H9 (cell line): Measurements from ENCODE around the gene HEPHL1. TPM values are rescaled to one million over a fixed set of nuclear protein-coding genes. Genes with fewer than 3 reads are reported as not detected.

Experiments
- DNase-seq: peaks from one replicate; pipeline ENCODE4 v3.0.0-alpha.2; 2017
- H2AFZ ChIP-seq: one replicate; pipeline ENCODE4 v1.6.1; 2013; ENCODE audit warnings: mild to moderate bottlenecking, low read length, control low read depth, moderate library complexity
- H2AK5ac ChIP-seq: 2 replicates; pipeline ENCODE4 v1.6.1; 2013; ENCODE audit warnings: low read length, control low read depth, mixed read lengths; ENCODE audit not compliant: insufficient read length
- H2BK120ac ChIP-seq: one replicate; pipeline ENCODE4 v1.6.1; 2013; ENCODE audit warnings: low read depth, mild to moderate bottlenecking, low read length, control low read depth, inconsistent platforms; ENCODE audit not compliant: poor library complexity, severe bottlenecking
- H2BK12ac ChIP-seq: 2 replicates; pipeline ENCODE4 v1.6.1; 2013; ENCODE audit warnings: low read length, control low read depth, mixed read lengths, low read depth; ENCODE audit not compliant: insufficient read length
- H2BK15ac ChIP-seq: 2 replicates; pipeline ENCODE4 v1.6.1; 2013; ENCODE audit warnings: low read depth, low read length, control low read depth
- H2BK20ac ChIP-seq: one replicate; pipeline ENCODE4 v1.6.1; 2013; ENCODE audit warnings: low read depth, mild to moderate bottlenecking, low read length, control low read depth, inconsistent platforms; ENCODE audit not compliant: poor library complexity, severe bottlenecking
- H2BK5ac ChIP-seq: 2 replicates; pipeline ENCODE4 v1.6.1; 2013; ENCODE audit warnings: low read length, control low read depth, mixed read lengths; ENCODE audit not compliant: insufficient read length
- H3K14ac ChIP-seq: 2 replicates; pipeline ENCODE4 v1.6.1; 2013; ENCODE audit warnings: low read length, control low read depth; ENCODE audit not compliant: insufficient read depth
- H3K18ac ChIP-seq: 2 replicates; pipeline ENCODE4 v1.6.1; 2013; ENCODE audit warnings: low read depth, mild to moderate bottlenecking, mixed read lengths, low read length, control low read depth; ENCODE audit not compliant: insufficient read length
- H3K23ac ChIP-seq: 2 replicates; pipeline ENCODE4 v1.6.1; 2013; ENCODE audit warnings: low read length, control low read depth, mixed read lengths, low read depth; ENCODE audit not compliant: insufficient read length
- H3K23me2 ChIP-seq: 2 replicates; pipeline ENCODE4 v1.6.1; 2013; ENCODE audit warnings: low read depth, mild to moderate bottlenecking, mixed read lengths, low read length, control low read depth; ENCODE audit not compliant: insufficient read length, poor library complexity, severe bottlenecking
- H3K27ac ChIP-seq: 2 replicates; pipeline ENCODE4 v1.5.1; 2013; ENCODE audit warnings: low read length, control low read depth, mixed read lengths, low read depth; ENCODE audit not compliant: insufficient read length
- H3K27me3 ChIP-seq: 2 replicates; pipeline ENCODE4 v1.6.1; 2013; ENCODE audit warnings: low read length, control low read depth, inconsistent platforms; ENCODE audit not compliant: insufficient read depth
- H3K4ac ChIP-seq: 2 replicates; pipeline ENCODE4 v1.6.1; 2013; ENCODE audit warnings: low read depth, mild to moderate bottlenecking, control low read depth, inconsistent platforms, low read length, moderate library complexity
- H3K4me1 ChIP-seq: 2 replicates; pipeline ENCODE4 v1.6.1; 2013; ENCODE audit warnings: low read length, control low read depth, inconsistent platforms; ENCODE audit not compliant: insufficient read depth
- H3K4me2 ChIP-seq: 2 replicates; pipeline ENCODE4 v1.6.1; 2013; ENCODE audit warnings: low read length, control low read depth, mixed read lengths; ENCODE audit not compliant: insufficient read length, insufficient read depth
- H3K56ac ChIP-seq: 2 replicates; pipeline ENCODE4 v1.6.1; 2013; ENCODE audit warnings: low read depth, mild to moderate bottlenecking, mixed read lengths, low read length, control low read depth; ENCODE audit not compliant: insufficient read length
- H3K79me1 ChIP-seq: 2 replicates; pipeline ENCODE4 v1.6.1; 2013; ENCODE audit warnings: low read depth, mild to moderate bottlenecking, moderate library complexity, low read length, control low read depth, inconsistent platforms; ENCODE audit not compliant: insufficient read depth, poor library complexity, severe bottlenecking
- H3K79me2 ChIP-seq: 2 replicates; pipeline ENCODE4 v1.6.1; 2013; ENCODE audit warnings: low read length, control low read depth, inconsistent platforms; ENCODE audit not compliant: insufficient read depth
- H3K9ac ChIP-seq: 2 replicates; pipeline ENCODE4 v1.6.1; 2013; ENCODE audit warnings: low read length, control low read depth, mixed read lengths; ENCODE audit not compliant: insufficient read length; ENCODE audit errors: extremely low read depth
- H3K9me3 ChIP-seq: one replicate; pipeline ENCODE4 v1.6.1; 2013; ENCODE audit warnings: low read depth, low read length, inconsistent platforms; ENCODE audit not compliant: control insufficient read depth
- H3T11ph ChIP-seq: one replicate; pipeline ENCODE4 v1.6.1; 2013; ENCODE audit warnings: mild to moderate bottlenecking, low read length, control low read depth, inconsistent platforms
- H4K20me1 ChIP-seq: one replicate; pipeline ENCODE4 v1.6.1; 2013; ENCODE audit not compliant: control insufficient read depth, insufficient read length, insufficient read depth
- H4K5ac ChIP-seq: 2 replicates; pipeline ENCODE4 v1.6.1; 2013; ENCODE audit warnings: low read depth, mild to moderate bottlenecking, mixed read lengths, low read length, control low read depth; ENCODE audit not compliant: insufficient read length
- H4K8ac ChIP-seq: replicated peaks from 2 replicates; pipeline ENCODE4 v1.6.1; 2013; ENCODE audit warnings: low read length, control low read depth, mixed read lengths, low read depth; ENCODE audit not compliant: insufficient read length
- H4K91ac ChIP-seq: 2 replicates; pipeline ENCODE4 v1.6.1; 2013; ENCODE audit warnings: low read depth, mild to moderate bottlenecking, moderate library complexity, mixed read lengths, low read length, control low read depth; ENCODE audit not compliant: insufficient read length
- H3K27ac Mint-ChIP-seq, 3 experiments: 2 replicates in 2 of 3; 3 replicates in 1 of 3; pipeline ENCODE4 v1.8.0; 2020 to 2021; ENCODE audit warnings: mixed read lengths in 3 of 3, mild to moderate bottlenecking in 1 of 3, moderate library complexity in 1 of 3
- H3K27me3 Mint-ChIP-seq: 2 replicates; pipeline ENCODE4 v1.8.0; 2021; ENCODE audit warnings: low read depth, mild to moderate bottlenecking, moderate library complexity, mixed read lengths
- H3K36me3 Mint-ChIP-seq, 3 experiments: 2 replicates in 2 of 3; 3 replicates in 1 of 3; pipeline ENCODE4 v1.8.0; 2020 to 2021; ENCODE audit warnings: low read depth in 3 of 3, mixed read lengths in 3 of 3; ENCODE audit not compliant: insufficient read depth in 1 of 3
- H3K4me1 Mint-ChIP-seq, 2 experiments: 2 replicates each; pipeline ENCODE4 v1.8.0; 2020; ENCODE audit warnings: mixed read lengths in 2 of 2
- H3K4me3 Mint-ChIP-seq, 2 experiments: 2 replicates in 1 of 2; 3 replicates in 1 of 2; pipeline ENCODE4 v1.8.0; 2020 to 2021; ENCODE audit warnings: mild to moderate bottlenecking in 2 of 2, mixed read lengths in 2 of 2, moderate library complexity in 1 of 2
- H3K9me3 Mint-ChIP-seq, 2 experiments: 2 replicates in 1 of 2; 3 replicates in 1 of 2; pipeline ENCODE4 v1.8.0; 2020; ENCODE audit warnings: mild to moderate bottlenecking in 2 of 2, mixed read lengths in 2 of 2, moderate library complexity in 1 of 2
- total RNA-seq: library from RNA; stranded (reverse); gene quantifications from 2 replicates; pipeline ENCODE4 v1.2.1, GENCODE V29; 2021
- TF ChIP-seq, protein P1 (sequence below): fragments of 200-600 bp; sonication (generic); conservative IDR thresholded peaks from 3 replicates; pipeline ENCODE4 v1.8.0; 2021; ENCODE audit warnings: antibody characterized with exemption, mild to moderate bottlenecking

Gene HEPHL1
- total RNA-seq, 1 experiment from 2014 or later: not detected

DNA sequence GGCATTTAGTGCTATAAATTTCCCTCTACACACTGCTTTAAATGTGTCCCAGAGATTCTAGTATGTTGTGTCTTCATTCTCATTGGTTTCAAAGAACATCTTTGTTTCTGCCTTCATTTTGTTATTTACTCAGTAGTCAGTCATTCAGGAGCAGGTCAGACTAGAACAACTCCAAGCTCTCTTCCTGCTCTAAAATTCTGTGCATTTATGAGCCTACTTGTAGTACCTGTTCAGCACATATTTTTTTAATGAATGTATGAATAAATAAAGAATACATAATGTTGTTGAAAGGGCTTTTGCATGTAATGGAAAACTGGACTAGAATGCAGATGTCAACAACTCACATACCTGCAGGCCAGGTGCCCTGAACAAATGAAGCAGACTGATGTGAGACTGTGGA lies 13.7 kb upstream of the HEPHL1 start:
- H2AK5ac ChIP-seq: no peak overlapping the region
- H4K91ac ChIP-seq: no peak overlapping the region
- H3K27me3 ChIP-seq: no peaks in the 10 kb centered on the region
- DNase-seq: no peak
- H4K20me1 ChIP-seq: no peaks in the 10 kb centered on the region
- H3T11ph ChIP-seq: no peak overlapping the region
- no peaks in the 10 kb centered on the region for H3K9me3 ChIP-seq
- Mint-ChIP-seq H3K4me3 (no peak overlapping the region), H3K36me3 (no peaks in the 10 kb centered on the region), H3K27ac (no peak overlapping the region), H3K27me3 (peaks cover 10% of the 10 kb centered on the region), H3K9me3 (peaks cover 0 to 2% of the 10 kb centered on the region in 2 experiments; a peak in 3 of 5 replicates), H3K4me1 (no peaks in the 10 kb centered on the region)
- no peak overlapping the region for H2BK5ac ChIP-seq
- no peak overlapping the region for H3K14ac ChIP-seq
- no peaks in the 10 kb centered on the region for H3K23me2 ChIP-seq
- no peak overlapping the region for H3K23ac ChIP-seq
- H2BK120ac ChIP-seq: no peak overlapping the region
- H2BK15ac ChIP-seq: no peak overlapping the region
- H3K4me1 ChIP-seq: no peaks in the 10 kb centered on the region
- H2AFZ ChIP-seq: no peak overlapping the region
- no peak overlapping the region for H3K18ac ChIP-seq
- no peak overlapping the region for H4K5ac ChIP-seq
- no peak overlapping the region for H3K56ac ChIP-seq
- H3K4me2 ChIP-seq: no peak overlapping the region
- H2BK20ac ChIP-seq: no peak overlapping the region
- H3K79me2 ChIP-seq: no peaks in the 10 kb centered on the region
- H3K79me1 ChIP-seq: no peaks in the 10 kb centered on the region
- no peak overlapping the region for H3K27ac ChIP-seq
- no peak overlapping the region for H3K9ac ChIP-seq
- TF ChIP-seq, protein P1, sequence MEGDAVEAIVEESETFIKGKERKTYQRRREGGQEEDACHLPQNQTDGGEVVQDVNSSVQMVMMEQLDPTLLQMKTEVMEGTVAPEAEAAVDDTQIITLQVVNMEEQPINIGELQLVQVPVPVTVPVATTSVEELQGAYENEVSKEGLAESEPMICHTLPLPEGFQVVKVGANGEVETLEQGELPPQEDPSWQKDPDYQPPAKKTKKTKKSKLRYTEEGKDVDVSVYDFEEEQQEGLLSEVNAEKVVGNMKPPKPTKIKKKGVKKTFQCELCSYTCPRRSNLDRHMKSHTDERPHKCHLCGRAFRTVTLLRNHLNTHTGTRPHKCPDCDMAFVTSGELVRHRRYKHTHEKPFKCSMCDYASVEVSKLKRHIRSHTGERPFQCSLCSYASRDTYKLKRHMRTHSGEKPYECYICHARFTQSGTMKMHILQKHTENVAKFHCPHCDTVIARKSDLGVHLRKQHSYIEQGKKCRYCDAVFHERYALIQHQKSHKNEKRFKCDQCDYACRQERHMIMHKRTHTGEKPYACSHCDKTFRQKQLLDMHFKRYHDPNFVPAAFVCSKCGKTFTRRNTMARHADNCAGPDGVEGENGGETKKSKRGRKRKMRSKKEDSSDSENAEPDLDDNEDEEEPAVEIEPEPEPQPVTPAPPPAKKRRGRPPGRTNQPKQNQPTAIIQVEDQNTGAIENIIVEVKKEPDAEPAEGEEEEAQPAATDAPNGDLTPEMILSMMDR: no peak
- no peak overlapping the region for H3K4ac ChIP-seq
- H4K8ac ChIP-seq: no peak overlapping the region
- no peak overlapping the region for H2BK12ac ChIP-seq
